ENCODE data around the gene CCDC30.

Gene CCDC30

GRCh38 chr1:42524330-42524729, 61.2 kb downstream of the CCDC30 start:
- H3K4me3 ChIP-seq: no peak overlapping the region
- no peak for DNase-seq
- intact Hi-C loops (cut with DNase I; ENCODE audit: low total_unique reads): no loop called here
- H3K9me3 ChIP-seq: no peaks in the 10 kb centered on the region
- H3K27ac ChIP-seq: no peak overlapping the region
- TF ChIP-seq CTCF (IDR thresholded peaks at IDR 0.05): no peak
- peaks cover 0 to 7% (median 0%) of the 10 kb centered on the region in 3 donors for H3K36me3 ChIP-seq
- H3K27me3 ChIP-seq: no peaks in the 10 kb centered on the region
- H3K4me1 ChIP-seq: no peaks in the 10 kb centered on the region

- Histone ChIP-seq H3K27me3 (no peaks in the 10 kb centered on the region), H3K9me3 (no peaks in the 10 kb centered on the region), H3K4me1 (no peaks in the 10 kb centered on the region), H3K27ac (no peak overlapping the region), H3K36me3 (peaks cover 0 to 6% (median 0%) of the 10 kb centered on the region in 3 donors), H3K4me3 (no peak overlapping the region)
- no peak for TF ChIP-seq CTCF (IDR thresholded peaks at IDR 0.05)
- no peak for DNase-seq
- intact Hi-C loops (cut with DNase I; ENCODE audit: low total_unique reads): no loop called here
Measured at GRCh38 chr1:42529724-42530181, 66.7 kb downstream of the CCDC30 start.

GRCh38 chr1:42531043-42531442, 68.0 kb downstream of the CCDC30 start:
- no peak for TF ChIP-seq CTCF (IDR thresholded peaks at IDR 0.05)
- intact Hi-C loops (cut with DNase I; ENCODE audit: low total_unique reads): no loop called here

GRCh38 chr1:42533101-42533863, 70.2 kb downstream of the CCDC30 start:
- intact Hi-C loops (cut with DNase I; ENCODE audit: low total_unique reads): no loop called here
- Histone ChIP-seq H3K9me3 (no peaks in the 10 kb centered on the region), H3K27ac (no peak overlapping the region), H3K4me1 (no peaks in the 10 kb centered on the region), H3K27me3 (no peaks in the 10 kb centered on the region), H3K4me3 (no peak overlapping the region), H3K36me3 (peaks cover 0 to 14% (median 6%) of the 10 kb centered on the region in 3 donors)
- TF ChIP-seq CTCF (IDR thresholded peaks at IDR 0.05): no peak
- DNase-seq: no peak

More at GRCh38 chr1:42531043-42531442, 68.0 kb downstream of the CCDC30 start:
- no peaks in the 10 kb centered on the region for H3K4me1 ChIP-seq
- H3K36me3 ChIP-seq: peaks cover 0 to 6% (median 0%) of the 10 kb centered on the region in 3 donors
- no peak for DNase-seq
- H3K27me3 ChIP-seq: no peaks in the 10 kb centered on the region
- no peak overlapping the region for H3K4me3 ChIP-seq
- no peak overlapping the region for H3K27ac ChIP-seq
- no peaks in the 10 kb centered on the region for H3K9me3 ChIP-seq

- Histone ChIP-seq H3K9me3 (no peaks in the 10 kb centered on the region), H3K27me3 (no peaks in the 10 kb centered on the region), H3K4me3 (no peak overlapping the region), H3K27ac (no peak overlapping the region), H3K4me1 (no peaks in the 10 kb centered on the region), H3K36me3 (peaks cover 0 to 8% (median 6%) of the 10 kb centered on the region in 3 donors)
- TF ChIP-seq CTCF (IDR thresholded peaks at IDR 0.05): no peak
- intact Hi-C loops (cut with DNase I; ENCODE audit: low total_unique reads): no loop called here
- DNase-seq: no peak
Measured at GRCh38 chr1:42541104-42541503, 78.0 kb downstream of the CCDC30 start.

Data from tibial artery (tissue), 4 donors.